Hepatocyte (in vitro differentiated cells): ENCODE results near the gene FBXO15.

Experiments
- CTCF ChIP-seq: fragments of 200-600 bp; sonication (generic); IDR thresholded peaks from 2 replicates; pipeline ENCODE4 v1.5.1; 2016; ENCODE audit warnings: antibody characterized with exemption, mild to moderate bottlenecking; ENCODE audit not compliant: poor library complexity
- EZH2 ChIP-seq: fragments of 200-600 bp; sonication (generic); IDR thresholded peaks from 2 replicates; pipeline ENCODE4 v1.6.1; 2016; ENCODE audit warnings: antibody characterized with exemption, mild to moderate bottlenecking, borderline replicate concordance

- peak; percentile 54 for TF ChIP-seq CTCF
- TF ChIP-seq EZH2: no peak
Measured at GRCh38 chr18:74081966-74082741, 65.5 kb downstream of the FBXO15 start.
